Loucy (cell line): ENCODE results near the gene C9orf78.

ENCODE experiments used
- CTCF ChIP-seq: fragments of 200-600 bp; sonication (generic); conservative IDR thresholded peaks from 2 replicates; pipeline ENCODE4 v1.5.1; 2014; ENCODE audit warnings: mild to moderate bottlenecking, antibody characterized with exemption, low read length
- EZH2phosphoT487 ChIP-seq: fragments of 200-600 bp; IDR thresholded peaks from 2 replicates; pipeline ENCODE4 v1.6.1; 2018; ENCODE audit warnings: antibody characterized with exemption, mild to moderate bottlenecking, moderate library complexity, borderline replicate concordance

DNA sequence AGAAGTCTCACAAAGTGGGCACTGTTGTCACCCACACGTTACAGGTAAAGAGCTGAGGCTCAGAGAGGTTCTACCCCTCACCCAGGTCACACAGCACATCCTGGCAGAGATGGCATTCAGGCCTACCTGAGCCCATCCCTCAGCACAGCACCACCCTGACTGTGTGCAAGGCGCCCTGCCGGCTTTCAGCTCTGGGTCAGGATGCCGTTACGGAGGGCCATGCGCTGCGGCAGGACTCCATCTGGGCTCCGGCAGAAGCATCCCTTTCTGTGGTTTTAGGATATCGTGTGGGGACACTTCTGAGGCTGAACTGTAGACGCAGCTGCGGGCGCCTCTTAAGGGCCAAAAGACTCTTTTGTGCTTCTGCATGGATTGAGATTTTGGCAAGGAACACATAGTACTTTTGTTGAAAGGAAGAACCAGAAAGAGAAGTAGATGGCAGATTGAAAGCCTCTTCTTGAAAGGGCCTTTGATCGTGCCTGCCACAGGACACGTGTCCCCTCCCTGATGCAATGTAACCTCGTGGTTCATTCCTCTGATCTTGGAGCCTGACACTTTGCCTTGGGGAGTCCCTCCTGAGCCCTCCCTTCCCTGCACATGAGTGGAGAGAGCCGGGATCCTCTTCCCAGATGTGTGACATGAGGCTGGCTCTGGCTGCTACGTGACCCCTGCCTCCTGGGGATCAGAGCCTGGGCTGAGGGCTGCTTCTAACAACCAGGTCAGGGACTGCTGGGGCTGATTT, 31.5 kb upstream of the C9orf78 start:
- no peak for TF ChIP-seq CTCF
- no peak for TF ChIP-seq EZH2phosphoT487
